BLaER1 treated with 17β-estradiol and CSF1 and Interleukin-3, amounts not matched to agents 10 nM and 100 nM (cell line): ENCODE data around the gene NETO2.
"Not testable (repeated sequence)": the region's sequence is repeated elsewhere in the genome, so short reads cannot be mapped to it uniquely, and the experiment has no call there.

Source experiments
- H3K27ac ChIP-seq, 11 experiments: shearing (Covaris generic); formaldehyde crosslinking; 2 replicates each; pipeline ENCODE4 v1.8.1; 2022
- H3K27me3 ChIP-seq, 11 experiments: shearing (Covaris generic); formaldehyde crosslinking; 2 replicates each; pipeline ENCODE4 v1.8.1; 2022
- H3K36me3 ChIP-seq, 11 experiments: shearing (Covaris generic); formaldehyde crosslinking; 2 replicates each; pipeline ENCODE4 v1.8.1; 2022
- H3K4me1 ChIP-seq, 10 experiments: shearing (Covaris generic); formaldehyde crosslinking; 2 replicates each; pipeline ENCODE4 v1.8.1; 2022
- H3K4me2 ChIP-seq, 11 experiments: shearing (Covaris generic); formaldehyde crosslinking; 2 replicates each; pipeline ENCODE4 v1.8.1; 2022
- H3K4me3 ChIP-seq, 10 experiments: shearing (Covaris generic); formaldehyde crosslinking; 2 replicates each; pipeline ENCODE4 v1.8.1; 2022
- H3K9ac ChIP-seq, 11 experiments: shearing (Covaris generic); formaldehyde crosslinking; 2 replicates each; pipeline ENCODE4 v1.8.1; 2022
- H3K9me3 ChIP-seq, 11 experiments: shearing (Covaris generic); formaldehyde crosslinking; replicated peaks in 1 of 11; 2 replicates each; pipeline ENCODE4 v1.8.1; 2022
- H4K20me1 ChIP-seq, 11 experiments: shearing (Covaris generic); formaldehyde crosslinking; 2 replicates each; pipeline ENCODE4 v1.8.1; 2022
- Cebpa-rat ChIP-seq, 11 experiments: shearing (Covaris generic); IDR thresholded peaks; 2 replicates each; pipeline ENCODE4 v1.8.1; 2022

NETO2 gene

DNA sequence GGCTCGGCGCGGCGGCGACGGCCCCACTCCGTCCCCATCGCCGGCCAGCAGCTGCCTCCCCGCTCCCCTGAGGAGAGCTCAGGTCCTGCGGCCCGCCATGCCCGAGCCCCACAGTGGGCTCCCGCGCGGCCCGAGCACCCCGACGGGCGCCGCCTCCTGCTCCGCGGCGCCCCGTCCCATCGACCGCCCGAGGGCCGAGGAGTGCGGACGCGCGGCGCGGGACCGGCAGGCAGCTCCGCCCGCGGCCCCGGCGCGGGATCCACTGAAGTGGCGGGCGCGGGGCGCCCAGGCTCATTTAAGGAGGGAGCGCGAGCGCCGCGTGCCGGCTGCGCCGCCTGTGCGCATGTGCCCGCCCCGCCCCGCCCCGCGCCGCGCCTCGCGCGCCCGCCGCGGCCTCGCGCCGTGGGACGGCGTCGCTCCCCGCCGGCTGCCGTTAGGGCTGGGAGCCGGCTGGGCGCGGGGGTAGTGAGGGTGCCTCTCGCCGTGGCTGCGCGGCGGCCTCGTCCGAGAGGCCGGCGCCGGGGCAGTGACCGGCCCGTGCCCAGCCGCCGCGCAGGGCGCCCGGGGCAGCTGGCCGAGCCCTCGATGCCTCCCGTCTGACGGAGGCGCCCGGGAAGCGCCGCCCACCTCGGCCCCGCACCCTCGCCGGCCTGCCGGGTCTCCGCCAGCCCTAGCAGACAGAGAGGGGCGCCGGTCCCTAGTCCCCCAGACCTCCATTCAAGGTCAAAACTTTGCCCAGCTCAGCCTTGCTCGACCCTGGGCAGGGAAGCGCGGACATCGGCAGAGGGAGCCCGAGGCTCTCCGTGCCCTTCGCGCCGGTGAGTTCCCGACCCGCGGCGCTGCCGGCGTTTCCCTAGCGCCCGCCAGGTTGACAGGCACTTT is at the start of gene NETO2:
Gene NETO2, minus strand, starts transcription at position 269 of the 882 bp plus-strand sequence. CDS start 333 bp downstream, outside the sequence.
- Histone ChIP-seq H3K4me1 (peaks cover 7 to 44% (median 26%) of the 10 kb centered on the region in 10 experiments; a peak in 16 of 20 replicates), H3K27me3 (peaks cover 26 to 49% (median 44%) of the 10 kb centered on the region in 11 experiments), H3K4me3 (peak within 1 kb of the TSS; percentile 63 to 79 (median 74)), H4K20me1 (peaks cover 0 to 42% (median 19%) of the 10 kb centered on the region in 11 experiments; a peak in 11 of 22 replicates), H3K27ac (peak within 1 kb of the TSS; percentile 57 to 92 (median 88)), H3K36me3 (no peaks in the 10 kb centered on the region), H3K9me3 (no peaks in the 10 kb centered on the region), H3K4me2 (peak within 1 kb of the TSS; percentile 87 to 97 (median 93)), H3K9ac (peak within 1 kb of the TSS; percentile 79 to 93 (median 90))
- TF ChIP-seq Cebpa-rat (IDR thresholded peaks at IDR 0.05): no peak

DNA sequence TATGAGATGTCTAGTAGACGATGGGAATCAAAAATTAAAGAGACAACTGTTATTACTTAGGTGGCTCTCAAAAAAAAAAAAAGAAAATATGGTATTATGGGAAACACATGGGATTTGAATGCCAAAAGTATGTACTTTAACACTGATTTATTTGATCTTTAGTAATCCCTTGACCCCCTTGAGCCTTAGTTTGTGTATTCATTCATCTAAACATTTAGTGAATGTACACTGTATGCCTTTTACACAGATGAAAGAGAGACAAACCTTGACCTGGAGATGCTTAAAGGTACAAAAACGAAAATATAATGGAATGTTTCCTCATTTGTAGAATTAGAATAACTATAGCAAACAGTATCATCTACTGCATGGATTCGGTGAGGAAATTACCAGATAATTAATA is 38.6 kb upstream of the NETO2 start:
- H3K9ac ChIP-seq: no peak overlapping the region

GRCh38 chr16:47181066-47181465 is 37.3 kb upstream of the NETO2 start:
- not testable (repeated sequence) for H3K36me3 ChIP-seq, H3K9ac ChIP-seq, H3K27ac ChIP-seq, H3K4me3 ChIP-seq, H3K27me3 ChIP-seq, H3K4me2 ChIP-seq, H4K20me1 ChIP-seq, H3K4me1 ChIP-seq
- peaks cover 21 to 37% (median 32%) of the 10 kb centered on the region in 11 experiments for H3K9me3 ChIP-seq

More for the DNA sequence above, 38.6 kb upstream of the NETO2 start:
- Histone ChIP-seq H3K4me3 (no peak overlapping the region), H3K9me3 (peaks cover 21 to 37% (median 32%) of the 10 kb centered on the region in 11 experiments), H4K20me1 (no peaks in the 10 kb centered on the region), H3K36me3 (peaks cover 0 to 7% (median 5%) of the 10 kb centered on the region in 11 experiments; a peak in 5 of 22 replicates), H3K27me3 (no peaks in the 10 kb centered on the region), H3K27ac (no peak overlapping the region), H3K4me1 (no peaks in the 10 kb centered on the region), H3K4me2 (no peak overlapping the region)
- TF ChIP-seq Cebpa-rat (IDR thresholded peaks at IDR 0.05): no peak

DNA sequence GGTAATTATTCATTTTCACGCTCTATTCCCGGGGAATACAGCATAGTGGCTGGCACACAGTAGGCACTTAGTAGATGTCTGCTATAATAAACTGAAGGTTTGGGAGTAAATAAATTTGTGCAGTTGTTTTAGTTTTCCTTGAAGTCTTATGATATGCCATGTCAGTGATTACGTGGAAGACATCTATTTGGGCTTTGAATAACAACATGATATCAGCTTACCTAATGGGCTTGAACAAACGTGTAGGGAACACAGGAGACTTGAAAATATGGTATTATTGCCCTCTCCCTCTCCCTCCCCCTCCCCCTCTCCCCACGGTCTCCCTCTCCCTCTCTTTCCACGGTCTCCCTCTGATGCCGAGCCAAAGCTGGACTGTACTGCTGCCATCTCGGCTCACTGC is 36.3 kb upstream of the NETO2 start:
- Histone ChIP-seq H3K27me3 (no peaks in the 10 kb centered on the region), H3K27ac (no peak overlapping the region), H4K20me1 (no peaks in the 10 kb centered on the region), H3K9me3 (peaks cover 21 to 37% (median 32%) of the 10 kb centered on the region in 11 experiments), H3K4me2 (no peak overlapping the region), H3K36me3 (peaks cover 0 to 15% (median 6%) of the 10 kb centered on the region in 11 experiments; a peak in 7 of 22 replicates), H3K9ac (no peak overlapping the region), H3K4me3 (no peak overlapping the region), H3K4me1 (no peaks in the 10 kb centered on the region)
- TF ChIP-seq Cebpa-rat (IDR thresholded peaks at IDR 0.05): no peak

DNA sequence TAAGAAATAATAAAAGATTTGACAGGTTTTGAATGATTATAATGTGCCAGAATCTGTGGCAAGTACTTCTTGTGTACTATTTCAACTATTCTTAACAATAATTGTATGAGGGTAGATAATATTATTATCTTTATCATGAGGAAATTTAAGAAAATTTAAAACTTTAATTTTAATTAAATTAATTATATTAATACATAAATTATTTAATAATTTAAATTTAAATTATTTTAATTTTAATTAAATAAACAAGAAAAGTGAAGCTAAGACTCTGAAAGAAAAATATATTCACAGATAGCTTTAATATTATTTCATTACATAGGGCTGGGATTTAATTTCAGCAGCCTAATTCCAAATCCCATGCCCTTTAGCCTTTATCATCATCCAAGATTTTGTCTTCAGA is 31.4 kb upstream of the NETO2 start:
- Histone ChIP-seq H3K27ac (no peak overlapping the region), H3K9ac (no peak overlapping the region), H3K4me2 (no peak overlapping the region)

DNA sequence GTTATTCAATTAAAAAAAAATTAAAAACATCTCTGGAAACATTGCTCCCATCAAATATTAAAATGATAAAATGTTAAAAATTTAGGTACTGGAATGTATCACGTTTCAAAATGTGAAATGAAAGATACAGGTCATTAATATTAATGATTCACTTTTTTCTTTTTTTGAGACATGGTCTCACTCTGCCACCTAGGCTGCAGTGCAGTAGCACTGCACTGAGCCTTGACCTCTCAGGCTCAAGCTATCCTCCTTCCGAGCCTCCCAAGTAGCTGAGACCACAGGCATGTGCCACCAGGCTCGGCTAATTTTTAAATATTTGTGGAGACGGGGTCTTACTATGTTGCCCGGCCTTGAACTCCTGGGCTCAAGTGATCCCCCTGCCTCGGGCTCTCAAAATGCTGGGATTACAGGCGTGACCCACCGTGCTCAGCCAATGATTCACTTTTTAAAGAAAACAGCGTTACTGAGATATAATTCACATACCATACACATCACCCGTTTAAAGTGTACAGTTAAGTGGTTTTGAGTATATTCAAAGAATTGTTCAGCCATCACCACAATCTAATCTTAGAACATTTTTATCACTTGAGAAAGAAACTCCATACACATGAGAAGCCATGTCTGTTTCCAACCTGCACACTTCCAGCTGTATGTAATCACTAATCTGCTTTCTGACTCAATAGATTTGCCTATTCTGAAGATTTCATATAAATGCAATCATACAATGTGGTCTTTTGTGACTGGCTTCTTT is 19.1 kb upstream of the NETO2 start:
- Histone ChIP-seq H3K27me3 (no peaks in the 10 kb centered on the region), H3K4me3 (no peak overlapping the region), H3K9me3 (no peaks in the 10 kb centered on the region), H3K27ac (no peak overlapping the region), H3K9ac (no peak overlapping the region), H3K4me2 (no peak overlapping the region), H3K36me3 (peaks cover 4 to 37% (median 10%) of the 10 kb centered on the region in 11 experiments; a peak in 18 of 22 replicates), H4K20me1 (no peaks in the 10 kb centered on the region), H3K4me1 (no peaks in the 10 kb centered on the region)
- no peak for TF ChIP-seq Cebpa-rat (IDR thresholded peaks at IDR 0.05)

More for the DNA sequence above, 31.4 kb upstream of the NETO2 start:
- Histone ChIP-seq H4K20me1 (no peaks in the 10 kb centered on the region), H3K9me3 (peaks cover 1 to 10% (median 7%) of the 10 kb centered on the region in 11 experiments; a peak in 15 of 22 replicates), H3K36me3 (peaks cover 0 to 14% (median 7%) of the 10 kb centered on the region in 11 experiments; a peak in 7 of 22 replicates), H3K27me3 (no peaks in the 10 kb centered on the region), H3K4me1 (no peaks in the 10 kb centered on the region), H3K4me3 (no peak overlapping the region)
- no peak for TF ChIP-seq Cebpa-rat (IDR thresholded peaks at IDR 0.05)

DNA sequence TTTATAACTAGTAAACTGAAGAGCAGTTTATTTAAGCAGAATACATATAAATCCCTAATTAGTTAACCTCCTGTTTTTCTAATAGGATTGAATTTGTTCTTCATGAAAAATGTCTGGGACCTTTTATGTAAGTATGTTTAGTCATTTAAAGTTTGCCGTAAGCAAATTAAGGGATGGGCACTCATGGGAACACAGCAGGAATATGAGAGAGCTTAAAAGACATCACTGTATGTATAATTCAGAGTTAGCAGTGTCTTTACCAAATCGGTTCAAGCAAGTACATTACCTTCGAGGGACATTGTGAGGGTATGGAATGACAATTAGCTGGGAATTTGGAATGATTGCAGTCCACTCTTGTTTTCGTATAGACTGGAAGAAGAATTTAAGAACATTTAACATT is 17.7 kb upstream of the NETO2 start:
- Histone ChIP-seq H3K27me3 (no peaks in the 10 kb centered on the region), H3K9ac (no peak overlapping the region), H3K36me3 (peaks cover 4 to 51% (median 20%) of the 10 kb centered on the region in 11 experiments; a peak in 20 of 22 replicates), H3K4me2 (no peak overlapping the region), H4K20me1 (no peaks in the 10 kb centered on the region), H3K4me3 (no peak overlapping the region), H3K9me3 (no peaks in the 10 kb centered on the region), H3K27ac (no peak overlapping the region), H3K4me1 (no peaks in the 10 kb centered on the region)
- TF ChIP-seq Cebpa-rat (IDR thresholded peaks at IDR 0.05): no peak

- Histone ChIP-seq H3K36me3 (peaks cover 4 to 59% (median 25%) of the 10 kb centered on the region in 11 experiments; a peak in 20 of 22 replicates), H3K9me3 (no peaks in the 10 kb centered on the region), H3K4me2 (no peak overlapping the region), H3K4me1 (no peaks in the 10 kb centered on the region), H4K20me1 (no peaks in the 10 kb centered on the region), H3K4me3 (no peak overlapping the region), H3K27me3 (no peaks in the 10 kb centered on the region), H3K27ac (no peak overlapping the region), H3K9ac (no peak overlapping the region)
- no peak for TF ChIP-seq Cebpa-rat (IDR thresholded peaks at IDR 0.05)
Measured at GRCh38 chr16:47160422-47160821, 16.7 kb upstream of the NETO2 start.

DNA sequence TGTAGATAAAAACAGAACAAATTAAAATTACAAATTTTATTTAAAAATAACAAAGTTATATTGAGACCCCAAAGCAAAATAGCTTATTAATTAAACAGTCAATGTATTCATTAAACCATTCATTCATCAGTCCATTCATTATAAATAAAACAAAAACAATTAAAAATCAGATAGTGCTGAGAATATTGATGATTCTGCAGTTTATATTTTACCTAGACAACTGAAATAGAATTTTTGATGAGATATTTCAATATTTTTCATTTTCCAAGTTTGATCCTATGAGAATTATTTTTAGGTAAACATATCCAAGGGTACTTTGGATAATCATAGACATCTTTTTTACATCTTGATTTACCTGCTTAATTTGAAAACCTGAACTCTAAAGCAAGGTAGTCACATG is 15.2 kb upstream of the NETO2 start:
- no peaks in the 10 kb centered on the region for H3K27me3 ChIP-seq
- peaks cover 0 to 3% (median 2%) of the 10 kb centered on the region in 11 experiments; a peak in 10 of 22 replicates for H3K9me3 ChIP-seq
- TF ChIP-seq Cebpa-rat (IDR thresholded peaks at IDR 0.05): no peak
- H4K20me1 ChIP-seq: no peaks in the 10 kb centered on the region
- no peak overlapping the region for H3K27ac ChIP-seq
- H3K9ac ChIP-seq: no peak overlapping the region
- peaks cover 7 to 67% (median 31%) of the 10 kb centered on the region in 11 experiments; a peak in 21 of 22 replicates for H3K36me3 ChIP-seq
- H3K4me3 ChIP-seq: no peak overlapping the region
- no peaks in the 10 kb centered on the region for H3K4me1 ChIP-seq
- no peak overlapping the region for H3K4me2 ChIP-seq
